ENCODE results near the gene ROPN1L.

The ROPN1L gene

GRCh38 chr5:10459080-10460055, 17.7 kb downstream of the ROPN1L start:
- DNase-seq: no peak

- DNase-seq: peak; percentile 51
Observed at GRCh38 chr5:10460252-10460906, 18.7 kb downstream of the ROPN1L start.

- DNase-seq: no peak
Observed at GRCh38 chr5:10461041-10461440, 19.4 kb downstream of the ROPN1L start.

GRCh38 chr5:10461904-10462555, 20.4 kb downstream of the ROPN1L start:
- no peak for DNase-seq

GRCh38 chr5:10463566-10463965, 21.9 kb downstream of the ROPN1L start:
- no peak for DNase-seq

- no peak for DNase-seq
Observed at GRCh38 chr5:10464173-10464572, 22.5 kb downstream of the ROPN1L start.

- no peak for DNase-seq
Observed at GRCh38 chr5:10465726-10466125, 24.0 kb downstream of the ROPN1L start.

- no peak for DNase-seq
Observed at GRCh38 chr5:10466446-10467073, 24.9 kb downstream of the ROPN1L start.

- DNase-seq: no peak
Observed at GRCh38 chr5:10467281-10468198, 25.9 kb downstream of the ROPN1L start.

GRCh38 chr5:10468256-10468655, 26.6 kb downstream of the ROPN1L start:
- no peak for DNase-seq

- no peak for DNase-seq
Observed at GRCh38 chr5:10469253-10470050, 27.8 kb downstream of the ROPN1L start.

- no peak for DNase-seq
Observed at GRCh38 chr5:10470669-10471068, 29.0 kb downstream of the ROPN1L start.

- DNase-seq: no peak
Observed at GRCh38 chr5:10471677-10472076, 30.0 kb downstream of the ROPN1L start.

- DNase-seq: peak; percentile 54
Observed at GRCh38 chr5:10474521-10475075, 32.9 kb downstream of the ROPN1L start.

- peak; percentile 65 for DNase-seq
Observed at GRCh38 chr5:10475931-10476676, 34.4 kb downstream of the ROPN1L start.

- DNase-seq: no peak
Observed at GRCh38 chr5:10476878-10477277, 35.2 kb downstream of the ROPN1L start.

GRCh38 chr5:10477943-10478342, 36.3 kb downstream of the ROPN1L start:
- DNase-seq: no peak

GRCh38 chr5:10478436-10478835, 36.8 kb downstream of the ROPN1L start:
- DNase-seq: no peak

- no peak for DNase-seq
Observed at GRCh38 chr5:10479154-10479721, 37.6 kb downstream of the ROPN1L start.

All from DMS 273 treated with DMSO at 0.1 percent for 48 hours (cell line).